K562 (cell line): ENCODE results near the gene PDGFA. TPM values are rescaled to one million over a fixed set of nuclear protein-coding genes. Genes with fewer than 3 reads are reported as not detected.

ENCODE experiments used
- ARNT ChIP-seq, 2 experiments: fragments of 450-650 bp; IDR thresholded peaks; 2 replicates each; pipeline ENCODE4 v1.6.1; 2016; ENCODE audit warnings: mild to moderate bottlenecking in 1 of 2
- BDP1 ChIP-seq: IDR thresholded peaks from 3 replicates; pipeline ENCODE4 v1.6.1; 2011; ENCODE audit not compliant: insufficient read length, insufficient read depth
- FOSL1 ChIP-seq: fragments of 200-800 bp; sonication (Bioruptor generic); conservative IDR thresholded peaks from 2 replicates; pipeline ENCODE4 v1.6.1; 2016; ENCODE audit warnings: missing genetic modification characterization, missing compliant biosample characterization
- GATAD2A ChIP-seq: fragments of 450-650 bp; IDR thresholded peaks from 2 replicates; pipeline ENCODE4 v1.6.1; 2017
- KHSRP ChIP-seq: fragments of 450-650 bp; IDR thresholded peaks from 2 replicates; pipeline ENCODE4 v1.6.1; 2017
- MEIS2 ChIP-seq: fragments of 450-650 bp; IDR thresholded peaks from 2 replicates; pipeline ENCODE4 v1.6.1; 2014; ENCODE audit warnings: mild to moderate bottlenecking; ENCODE audit not compliant: partially characterized antibody
- NCOA2 ChIP-seq, 2 experiments: fragments of 450-650 bp; IDR thresholded peaks; 2 replicates each; pipeline ENCODE4 v1.6.1; 2018; ENCODE audit warnings: mild to moderate bottlenecking in 2 of 2, moderate library complexity in 1 of 2; ENCODE audit not compliant: partially characterized antibody in 2 of 2
- POLR3G ChIP-seq: IDR thresholded peaks from 2 replicates; pipeline ENCODE4 v1.6.1; 2011; ENCODE audit not compliant: insufficient read length, insufficient replicate concordance; ENCODE audit errors: extremely low read depth
- RBM15 ChIP-seq: fragments of 200-400 bp; formaldehyde crosslinking; IDR thresholded peaks from 2 replicates; pipeline ENCODE4 v1.6.1; 2018; ENCODE audit warnings: mild to moderate bottlenecking, low read length, moderate library complexity; ENCODE audit not compliant: insufficient read depth
- SMARCB1 ChIP-seq: IDR thresholded peaks from 2 replicates; pipeline ENCODE4 v1.6.1; 2011; ENCODE audit warnings: improper control_type of control experiment, low read depth; ENCODE audit not compliant: insufficient read length
- SMARCE1 ChIP-seq: fragments of 450-650 bp; IDR thresholded peaks from 2 replicates; pipeline ENCODE4 v1.7.1; 2016; ENCODE audit warnings: mild to moderate bottlenecking
- TCF7 ChIP-seq: sonication (generic); IDR thresholded peaks from 2 replicates; pipeline ENCODE4 v1.6.1; 2016; ENCODE audit warnings: antibody characterized with exemption, borderline replicate concordance
- TRIM24 ChIP-seq, 2 experiments: fragments of 450-650 bp; IDR thresholded peaks; 2 replicates each; pipeline ENCODE4 v1.6.1; 2016
- YBX1 ChIP-seq: fragments of 450-650 bp; IDR thresholded peaks from 2 replicates; pipeline ENCODE4 v1.7.1; 2016; ENCODE audit warnings: mild to moderate bottlenecking
- ZBTB49 ChIP-seq: sonication (generic); formaldehyde crosslinking; IDR thresholded peaks from 2 replicates; pipeline ENCODE4 v1.8.0; 2022; ENCODE audit warnings: missing genetic modification reagents, mild to moderate bottlenecking, borderline replicate concordance
- ZNF277 ChIP-seq: fragments of 250-450 bp; sonication (Bioruptor Pico); IDR thresholded peaks from 2 replicates; pipeline ENCODE4 v1.8.0; 2022; ENCODE audit warnings: inconsistent platforms, mild to moderate bottlenecking, moderate library complexity, borderline replicate concordance
- ZNF311 ChIP-seq: fragments of 250-450 bp; sonication (Bioruptor Pico); IDR thresholded peaks from 2 replicates; pipeline ENCODE4 v1.4.0; 2020; ENCODE audit warnings: mild to moderate bottlenecking, moderate library complexity
- ZNF512 ChIP-seq: IDR thresholded peaks from 2 replicates; pipeline ENCODE4 v1.6.1; 2016; ENCODE audit warnings: missing genetic modification characterization, missing compliant biosample characterization
- ZNF740 ChIP-seq, 3 experiments: fragments of 200-800 bp in 1 of 3; sonication (Bioruptor generic) in 1 of 3; sonication (generic) in 1 of 3; formaldehyde crosslinking in 1 of 3; IDR thresholded peaks; 2 replicates each; pipeline versions ENCODE4 v1.6.1 to v1.8.0; 2016 to 2022; ENCODE audit warnings: mild to moderate bottlenecking in 2 of 3, missing compliant biosample characterization in 2 of 3, missing genetic modification characterization in 2 of 3, missing genetic modification reagents in 1 of 3
- ZNF766 ChIP-seq: fragments of 200-800 bp; sonication (Bioruptor generic); conservative IDR thresholded peaks from 2 replicates; pipeline ENCODE4 v1.6.1; 2016; ENCODE audit warnings: missing genetic modification characterization, missing compliant biosample characterization
- ZSCAN29 ChIP-seq: fragments of 450-650 bp; IDR thresholded peaks from 2 replicates; pipeline ENCODE4 v1.6.1; 2017
- polyA plus RNA-seq, 8 experiments: library from polyadenylated mRNA; depleted of rRNA in 4 of 8; stranded (reverse) in 5 of 8; unstranded in 3 of 8; fragments of >200 nt; fragmentation: Nextera tagmentation in 2 of 8; fragmentation: Illumina TruSeq in 1 of 8; extraction: Ambion mirVana in 2 of 8; extraction: Trizol in 1 of 8; gene quantifications; 2 replicates each; pipeline versions ENCODE4 v1.2.1 to v1.2.3, GENCODE V29; 2011 to 2014; ENCODE audit warnings: inconsistent platforms in 1 of 8, missing spikeins in 1 of 8
- total RNA-seq, 7 experiments: library from RNA; depleted of rRNA in 6 of 7; stranded (reverse); fragments of >200 nt in 6 of 7; fragmentation: Illumina TruSeq in 2 of 7; extraction: Trizol in 2 of 7; gene quantifications; 2 replicates each; pipeline versions ENCODE4 v1.2.1 to v1.2.3, GENCODE V29; 2011 to 2021; ENCODE audit warnings: low replicate concordance in 1 of 7
- TF ChIP-seq, protein P1 (sequence below): sonication (generic); formaldehyde crosslinking; IDR thresholded peaks from 2 replicates; pipeline ENCODE4 v1.8.1; 2023; ENCODE audit warnings: mild to moderate bottlenecking, missing genetic modification reagents

Gene PDGFA
- total and polyA plus RNA-seq, 9 of the 15 experiments (the other 6 are each of a cell fraction or from before 2014, with no cell fraction given) = 2.5 to 10.2 (median 4.6) TPM

DNA sequence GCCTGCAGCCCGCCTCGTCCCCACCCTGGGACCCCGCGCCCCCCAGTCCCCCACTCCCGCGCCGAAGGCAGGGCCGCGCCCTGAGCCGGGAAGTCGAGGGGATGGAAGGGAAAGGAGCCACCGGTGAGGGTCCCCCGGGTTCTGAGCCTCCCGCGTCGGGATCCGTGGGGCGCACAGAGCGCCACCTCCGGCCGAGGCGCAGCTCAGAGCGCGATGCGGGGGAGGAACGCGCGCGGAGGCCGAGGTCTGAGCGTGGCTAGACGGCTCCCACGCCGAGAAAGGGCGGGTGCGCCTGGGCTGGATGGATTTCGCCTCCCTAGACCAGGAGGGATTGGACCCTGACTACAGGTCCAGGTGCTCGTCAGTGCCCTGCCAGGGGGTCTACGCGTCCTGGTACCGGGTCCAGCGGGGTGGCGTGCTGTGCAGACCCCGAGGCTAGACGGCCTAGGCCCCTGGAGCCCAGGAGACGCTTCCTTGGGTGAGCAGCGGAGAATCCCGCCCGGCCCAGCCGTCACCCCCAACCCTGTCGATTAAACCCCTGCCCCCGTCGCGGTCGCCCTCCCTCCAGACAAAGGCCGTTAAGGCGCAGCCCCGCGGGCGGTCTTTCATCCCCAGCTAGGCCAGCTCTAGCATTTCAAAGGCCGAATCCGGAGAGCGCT lies 986 bp upstream of the PDGFA start (continued):
- TF ChIP-seq, protein P1, sequence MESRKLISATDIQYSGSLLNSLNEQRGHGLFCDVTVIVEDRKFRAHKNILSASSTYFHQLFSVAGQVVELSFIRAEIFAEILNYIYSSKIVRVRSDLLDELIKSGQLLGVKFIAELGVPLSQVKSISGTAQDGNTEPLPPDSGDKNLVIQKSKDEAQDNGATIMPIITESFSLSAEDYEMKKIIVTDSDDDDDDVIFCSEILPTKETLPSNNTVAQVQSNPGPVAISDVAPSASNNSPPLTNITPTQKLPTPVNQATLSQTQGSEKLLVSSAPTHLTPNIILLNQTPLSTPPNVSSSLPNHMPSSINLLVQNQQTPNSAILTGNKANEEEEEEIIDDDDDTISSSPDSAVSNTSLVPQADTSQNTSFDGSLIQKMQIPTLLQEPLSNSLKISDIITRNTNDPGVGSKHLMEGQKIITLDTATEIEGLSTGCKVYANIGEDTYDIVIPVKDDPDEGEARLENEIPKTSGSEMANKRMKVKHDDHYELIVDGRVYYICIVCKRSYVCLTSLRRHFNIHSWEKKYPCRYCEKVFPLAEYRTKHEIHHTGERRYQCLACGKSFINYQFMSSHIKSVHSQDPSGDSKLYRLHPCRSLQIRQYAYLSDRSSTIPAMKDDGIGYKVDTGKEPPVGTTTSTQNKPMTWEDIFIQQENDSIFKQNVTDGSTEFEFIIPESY (CRISPR knock-in tag) = peak; percentile 88
- TF ChIP-seq SMARCE1 (no peak), ZBTB49 (CRISPR knock-in tag) (no peak), SMARCB1 (no peak), TRIM24 (IDR thresholded peaks at IDR 0.05) (no peak), ZNF740 (CRISPR knock-in tag; IDR thresholded peaks at IDR 0.05) (no peak), ZNF740 (tag; IDR thresholded peaks at IDR 0.05) (no peak), TCF7 (no peak), ZSCAN29 (no peak), POLR3G (no peak), BDP1 (no peak), FOSL1 (tag) (no peak), RBM15 (no peak), MEIS2 (no peak), ZNF512 (tag) (no peak), GATAD2A (peak; percentile 81), NCOA2 (IDR thresholded peaks at IDR 0.05; ENCODE audit: partially characterized antibody in 2 of 2) (no peak), ARNT (IDR thresholded peaks at IDR 0.05) (no peak), YBX1 (no peak), KHSRP (no peak), ZNF766 (CRISPR knock-in tag) (no peak), ZNF311 (CRISPR knock-in tag) (no peak), ZNF277 (no peak)
